Keratinocyte (primary cell): ENCODE measurements around the gene DNAI7. TPM values are rescaled to one million over a fixed set of nuclear protein-coding genes. Genes with fewer than 3 reads are reported as not detected.

Experiments used
- DNase-seq: peaks from one replicate; pipeline ENCODE4 v3.0.0-alpha.2; 2011; ENCODE audit warnings: low read depth, missing footprints, low spot score
- FAIRE-seq: peaks from 2 replicates; lab custom pipeline; 2011; peaks lifted over from hg19 to GRCh38; lab: Jason Lieb, UNC
- H2AFZ ChIP-seq: 2 replicates; pipeline ENCODE4 v1.6.0; 2012; ENCODE audit warnings: low read length, control low read depth, inconsistent platforms; ENCODE audit not compliant: control insufficient read depth
- H3K27ac ChIP-seq: 2 replicates; pipeline ENCODE4 v1.5.1; 2011; ENCODE audit warnings: low read length; ENCODE audit not compliant: control insufficient read depth, insufficient read depth
- H3K27me3 ChIP-seq: 3 replicates; pipeline ENCODE4 v1.6.0; 2011; ENCODE audit warnings: low read length; ENCODE audit not compliant: control insufficient read depth, insufficient read depth; ENCODE audit errors: extremely low read depth
- H3K36me3 ChIP-seq, 2 experiments: 2 replicates in 1 of 2; 3 replicates in 1 of 2; pipeline ENCODE4 v1.5.1; 2011; ENCODE audit warnings: low read length in 2 of 2, mild to moderate bottlenecking in 1 of 2; ENCODE audit not compliant: control insufficient read depth in 2 of 2, insufficient read depth in 2 of 2; ENCODE audit errors: extremely low read depth in 1 of 2
- H3K4me1 ChIP-seq: 3 replicates; pipeline ENCODE4 v1.5.1; 2011; ENCODE audit warnings: low read length; ENCODE audit not compliant: control insufficient read depth, insufficient read depth; ENCODE audit errors: extremely low read depth
- H3K4me2 ChIP-seq: 3 replicates; pipeline ENCODE4 v1.6.0; 2011; ENCODE audit warnings: low read depth, low read length; ENCODE audit not compliant: control insufficient read depth, insufficient read depth; ENCODE audit errors: extremely low read depth
- H3K4me3 ChIP-seq, 3 experiments: fragments of 200-600 bp in 1 of 3; sonication (generic) in 1 of 3; 2 replicates in 2 of 3; 3 replicates in 1 of 3; pipeline ENCODE4 v1.5.1; 2011 to 2016; ENCODE audit warnings: low read length in 3 of 3, mild to moderate bottlenecking in 3 of 3, control low read depth in 2 of 3, inconsistent platforms in 1 of 3, low read depth in 1 of 3, mixed read lengths in 1 of 3, mixed run types in 1 of 3, moderate library complexity in 1 of 3; ENCODE audit not compliant: control insufficient read depth in 2 of 3, insufficient read depth in 2 of 3; ENCODE audit errors: extremely low read depth in 1 of 3
- H3K79me2 ChIP-seq: 2 replicates; pipeline ENCODE4 v1.6.0; 2012; ENCODE audit warnings: low read length; ENCODE audit not compliant: control insufficient read depth, insufficient read depth
- H3K9ac ChIP-seq: 3 replicates; pipeline ENCODE4 v1.6.0; 2011; ENCODE audit warnings: low read length; ENCODE audit not compliant: control insufficient read depth, insufficient read depth; ENCODE audit errors: extremely low read depth
- H3K9me1 ChIP-seq: 3 replicates; pipeline ENCODE4 v1.6.0; 2011; ENCODE audit warnings: low read length; ENCODE audit not compliant: control insufficient read depth, insufficient read depth; ENCODE audit errors: extremely low read depth
- H3K9me3 ChIP-seq: 2 replicates; pipeline ENCODE4 v1.5.1; 2012; ENCODE audit warnings: low read depth, low read length; ENCODE audit not compliant: control insufficient read depth
- H4K20me1 ChIP-seq: 3 replicates; pipeline ENCODE4 v1.6.0; 2011; ENCODE audit warnings: low read length; ENCODE audit not compliant: control insufficient read depth, insufficient read depth; ENCODE audit errors: extremely low read depth
- CTCF ChIP-seq, 3 experiments: IDR thresholded peaks in 1 of 3; conservative IDR thresholded peaks in 1 of 3; optimal IDR thresholded peaks in 1 of 3; 2 replicates in 2 of 3; 3 replicates in 1 of 3; pipeline versions ENCODE3 to v1.5.1; 2011; ENCODE audit warnings: low read length in 3 of 3, mild to moderate bottlenecking in 3 of 3, moderate library complexity in 2 of 3, control low read depth in 1 of 3, inconsistent platforms in 1 of 3; ENCODE audit not compliant: insufficient read depth in 2 of 3; ENCODE audit errors: extremely low read depth in 1 of 3
- EZH2 ChIP-seq: IDR thresholded peaks from one replicate; pipeline ENCODE4 v1.6.1; 2012; ENCODE audit warnings: inconsistent platforms, mild to moderate bottlenecking, low read length, moderate library complexity
- dilution Hi-C: fragments of 300-500 bp; cut with MboI; formaldehyde crosslinking; loops from one replicate; pipeline ENCODE4 v1.7.0; 2020; ENCODE audit warnings: low sequenced_read_pairs; ENCODE audit not compliant: extremely low pct_ligation_motif_present
- polyA plus RNA-seq, 5 experiments: library from polyadenylated mRNA; depleted of rRNA in 3 of 5; stranded (reverse) in 3 of 5; stranded (forward) in 1 of 5; unstranded in 1 of 5; fragments of >200 nt; gene quantifications; 1 replicate in 1 of 5; 2 replicates in 3 of 5; 3 replicates in 1 of 5; pipeline versions ENCODE4 v1.2.1 to v1.2.3, GENCODE V29; 2011 to 2012; ENCODE audit warnings: missing spikeins in 2 of 5, low read depth in 1 of 5, low replicate concordance in 1 of 5

The DNAI7 gene
- polyA plus RNA-seq, 1 donor (not counting 4 experiments of a cell fraction or from before 2014, with no cell fraction given), result 0.10 TPM

DNA sequence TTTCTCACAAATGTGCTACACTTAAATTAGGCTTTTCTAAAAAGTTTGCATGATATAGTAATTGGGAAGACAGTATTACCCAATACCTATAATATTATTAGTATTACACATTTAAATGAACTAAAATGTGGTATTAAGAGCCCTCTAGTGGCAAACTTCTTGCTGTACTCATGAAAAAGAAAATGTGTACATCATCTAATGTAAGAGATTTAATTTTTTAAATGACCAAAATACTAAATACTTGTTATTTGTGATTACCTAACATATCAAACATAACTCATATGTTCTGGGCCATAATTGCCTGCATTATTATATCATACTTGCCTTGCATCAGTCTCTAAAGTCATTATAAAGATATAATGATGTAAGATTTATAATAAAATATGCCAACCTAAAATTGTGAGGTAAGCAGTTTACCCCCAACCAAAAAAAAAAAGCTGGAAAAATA lies 64.2 kb downstream of the DNAI7 start:
- no peak overlapping the region for H3K4me3 ChIP-seq
- peaks cover 6% of the 10 kb centered on the region for H3K4me1 ChIP-seq
- no peaks in the 10 kb centered on the region for H3K27me3 ChIP-seq
- H3K79me2 ChIP-seq, result no peaks in the 10 kb centered on the region
- no peak overlapping the region for H3K9ac ChIP-seq
- dilution Hi-C loops, result no loop called here
- H3K9me1 ChIP-seq, result no peaks in the 10 kb centered on the region
- H4K20me1 ChIP-seq, result no peaks in the 10 kb centered on the region
- H2AFZ ChIP-seq, result no peak overlapping the region
- H3K36me3 ChIP-seq, result no peaks in the 10 kb centered on the region
- H3K9me3 ChIP-seq, result no peaks in the 10 kb centered on the region
- H3K4me2 ChIP-seq, result no peak overlapping the region
- H3K27ac ChIP-seq, result no peak overlapping the region
- DNase-seq (no peak), FAIRE-seq (no peak)
- TF ChIP-seq EZH2 (no peak), CTCF (optimal IDR thresholded peaks at IDR 0.05 in 1 of 3, IDR thresholded peaks at IDR 0.05 in 1 of 3, conservative IDR thresholded peaks at IDR 0.05 in 1 of 3; ENCODE audit: extremely low read depth in 1 of 3, insufficient read depth in 2 of 3, low read length in 3 of 3) (peak in 2 of 3 experiments; percentile 14 to 43)

- Histone ChIP-seq H3K27me3 (no peaks in the 10 kb centered on the region), H2AFZ (no peak overlapping the region), H3K9ac (no peak overlapping the region), H3K9me3 (no peaks in the 10 kb centered on the region), H3K36me3 (no peaks in the 10 kb centered on the region), H4K20me1 (no peaks in the 10 kb centered on the region), H3K79me2 (no peaks in the 10 kb centered on the region), H3K9me1 (no peaks in the 10 kb centered on the region), H3K27ac (no peak overlapping the region), H3K4me1 (peaks cover 8% of the 10 kb centered on the region), H3K4me2 (no peak overlapping the region), H3K4me3 (no peak overlapping the region)
- FAIRE-seq, result no peak
- no peak for DNase-seq
- no peak for TF ChIP-seq CTCF (optimal IDR thresholded peaks at IDR 0.05 in 1 of 3, IDR thresholded peaks at IDR 0.05 in 1 of 3, conservative IDR thresholded peaks at IDR 0.05 in 1 of 3; ENCODE audit: extremely low read depth in 1 of 3, insufficient read depth in 2 of 3, low read length in 3 of 3)
- dilution Hi-C loops, result no loop called here
Measured at GRCh38 chr12:25126746-25127145, 68.2 kb downstream of the DNAI7 start.
